Measurements from ENCODE around the gene PACRGL.

DNA sequence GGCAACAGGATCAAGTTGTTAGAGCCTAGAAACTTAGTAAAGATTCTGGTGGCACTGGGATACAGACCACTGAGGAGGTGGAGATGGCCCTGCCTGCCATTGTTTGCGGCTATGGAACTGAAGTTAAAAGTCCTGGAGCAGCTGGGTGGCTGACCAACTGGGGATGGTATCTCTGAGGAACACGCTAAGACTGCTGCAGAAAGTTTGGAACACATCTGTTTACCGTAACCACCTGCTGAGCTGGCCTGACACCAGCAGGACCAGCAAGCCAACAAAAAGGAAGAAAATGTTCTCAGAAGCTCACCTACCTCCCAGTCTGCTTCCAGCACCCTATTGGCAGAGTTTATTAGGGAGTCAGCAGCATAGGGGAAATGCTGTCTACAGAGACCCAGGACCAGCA, 17.4 kb upstream of the PACRGL start:
- TF ChIP-seq POLR2A (IDR thresholded peaks at IDR 0.05) (no peak), POLR2AphosphoS5 (IDR thresholded peaks at IDR 0.05) (no peak)
- TF ChIP-seq, protein P1, sequence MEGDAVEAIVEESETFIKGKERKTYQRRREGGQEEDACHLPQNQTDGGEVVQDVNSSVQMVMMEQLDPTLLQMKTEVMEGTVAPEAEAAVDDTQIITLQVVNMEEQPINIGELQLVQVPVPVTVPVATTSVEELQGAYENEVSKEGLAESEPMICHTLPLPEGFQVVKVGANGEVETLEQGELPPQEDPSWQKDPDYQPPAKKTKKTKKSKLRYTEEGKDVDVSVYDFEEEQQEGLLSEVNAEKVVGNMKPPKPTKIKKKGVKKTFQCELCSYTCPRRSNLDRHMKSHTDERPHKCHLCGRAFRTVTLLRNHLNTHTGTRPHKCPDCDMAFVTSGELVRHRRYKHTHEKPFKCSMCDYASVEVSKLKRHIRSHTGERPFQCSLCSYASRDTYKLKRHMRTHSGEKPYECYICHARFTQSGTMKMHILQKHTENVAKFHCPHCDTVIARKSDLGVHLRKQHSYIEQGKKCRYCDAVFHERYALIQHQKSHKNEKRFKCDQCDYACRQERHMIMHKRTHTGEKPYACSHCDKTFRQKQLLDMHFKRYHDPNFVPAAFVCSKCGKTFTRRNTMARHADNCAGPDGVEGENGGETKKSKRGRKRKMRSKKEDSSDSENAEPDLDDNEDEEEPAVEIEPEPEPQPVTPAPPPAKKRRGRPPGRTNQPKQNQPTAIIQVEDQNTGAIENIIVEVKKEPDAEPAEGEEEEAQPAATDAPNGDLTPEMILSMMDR (IDR thresholded peaks at IDR 0.05) = no peak

Measured in sigmoid colon (tissue), 4 donors.